ENCODE data around the gene TBC1D22B. TPM values are rescaled to one million over a fixed set of nuclear protein-coding genes. Genes with fewer than 3 reads are reported as not detected.

The TBC1D22B gene
- total RNA-seq, 1 experiment from 2014 or later, result 12.9 TPM

DNA sequence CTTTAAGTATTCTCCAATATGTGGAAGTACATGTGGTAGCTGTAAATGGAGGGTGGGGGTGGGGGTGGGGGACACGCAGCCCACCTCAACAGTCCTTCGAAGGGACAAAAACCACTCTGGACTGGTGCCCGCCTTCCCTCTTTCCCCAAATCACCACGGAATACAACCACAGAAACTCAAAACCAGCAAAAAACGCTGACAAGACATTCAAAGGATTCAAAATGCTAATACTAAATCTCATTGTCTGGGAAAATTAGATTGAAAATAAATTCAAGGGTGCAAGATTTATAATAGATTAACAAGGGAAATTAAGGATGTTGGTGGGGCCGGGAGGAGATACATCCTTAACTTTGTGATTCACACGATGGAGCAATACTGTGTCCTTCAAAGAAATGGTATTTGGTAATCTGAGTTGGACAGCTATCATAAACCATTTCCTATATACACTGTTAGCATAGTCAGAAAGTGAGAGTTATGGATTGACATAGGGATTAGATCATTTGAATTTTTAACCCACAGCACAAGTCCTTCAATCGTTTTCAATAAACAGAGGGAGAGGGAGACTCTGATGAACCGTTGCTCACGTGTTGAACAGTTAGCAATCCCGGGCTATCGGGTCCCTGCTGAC lies 766 bp upstream of the TBC1D22B start:
- Mint-ChIP-seq H3K4me3 (peak overlapping the region; percentile 99), H3K9me3 (no peaks in the 10 kb centered on the region), H3K36me3 (ENCODE audit: insufficient read depth in 1 of 3, low read depth in 3 of 3) (peaks cover 0 to 3% (median 2%) of the 10 kb centered on the region in 3 experiments; a peak in 3 of 7 replicates), H3K27me3 (ENCODE audit: low read depth) (peaks cover 14% of the 10 kb centered on the region), H3K27ac (no peak overlapping the region), H3K4me1 (peaks cover 25 to 30% of the 10 kb centered on the region in 2 experiments)
- Histone ChIP-seq H3K23ac (ENCODE audit: insufficient read length, low read depth, low read length) (no peak overlapping the region), H2BK120ac (ENCODE audit: low read depth, low read length, poor library complexity, severe bottlenecking) (no peak overlapping the region), H4K8ac (replicated peaks; ENCODE audit: insufficient read length, low read depth, low read length) (no peak overlapping the region), H3K9me3 (ENCODE audit: control insufficient read depth, low read depth, low read length) (no peaks in the 10 kb centered on the region), H2BK5ac (ENCODE audit: insufficient read length, low read length) (no peak overlapping the region), H3K27ac (ENCODE audit: insufficient read length, low read depth, low read length) (no peak overlapping the region), H4K91ac (ENCODE audit: insufficient read length, low read depth, low read length) (no peak overlapping the region), H3K4ac (ENCODE audit: low read depth, low read length) (no peak overlapping the region), H4K5ac (ENCODE audit: insufficient read length, low read depth, low read length) (no peak overlapping the region), H4K20me1 (ENCODE audit: control insufficient read depth, insufficient read depth, insufficient read length) (no peaks in the 10 kb centered on the region), H3K9ac (ENCODE audit: extremely low read depth, insufficient read length, low read length) (peak overlapping the region; percentile 10), H2AFZ (ENCODE audit: low read length) (peak overlapping the region; percentile 24), H3K79me1 (ENCODE audit: insufficient read depth, low read depth, low read length, poor library complexity, severe bottlenecking) (no peaks in the 10 kb centered on the region), H2BK12ac (ENCODE audit: insufficient read length, low read depth, low read length) (no peak overlapping the region), H3K4me1 (ENCODE audit: insufficient read depth, low read length) (no peaks in the 10 kb centered on the region), H3K56ac (ENCODE audit: insufficient read length, low read depth, low read length) (no peak overlapping the region), H2BK20ac (ENCODE audit: low read depth, low read length, poor library complexity, severe bottlenecking) (no peak overlapping the region), H2BK15ac (ENCODE audit: low read depth, low read length) (no peak overlapping the region), H3K27me3 (ENCODE audit: insufficient read depth, low read length) (no peaks in the 10 kb centered on the region), H3K18ac (ENCODE audit: insufficient read length, low read depth, low read length) (no peak overlapping the region), H3K14ac (ENCODE audit: insufficient read depth, low read length) (no peak overlapping the region), H3K23me2 (ENCODE audit: insufficient read length, low read depth, low read length, poor library complexity, severe bottlenecking) (peaks cover 4% of the 10 kb centered on the region), H3K4me2 (ENCODE audit: insufficient read depth, insufficient read length, low read length) (peak overlapping the region; percentile 62), H3T11ph (ENCODE audit: low read length) (no peak overlapping the region), H3K79me2 (ENCODE audit: insufficient read depth, low read length) (peaks cover 7% of the 10 kb centered on the region; the same call in 1 of the 2 replicates), H2AK5ac (ENCODE audit: insufficient read length, low read length) (no peak overlapping the region)
- TF ChIP-seq, protein P1, sequence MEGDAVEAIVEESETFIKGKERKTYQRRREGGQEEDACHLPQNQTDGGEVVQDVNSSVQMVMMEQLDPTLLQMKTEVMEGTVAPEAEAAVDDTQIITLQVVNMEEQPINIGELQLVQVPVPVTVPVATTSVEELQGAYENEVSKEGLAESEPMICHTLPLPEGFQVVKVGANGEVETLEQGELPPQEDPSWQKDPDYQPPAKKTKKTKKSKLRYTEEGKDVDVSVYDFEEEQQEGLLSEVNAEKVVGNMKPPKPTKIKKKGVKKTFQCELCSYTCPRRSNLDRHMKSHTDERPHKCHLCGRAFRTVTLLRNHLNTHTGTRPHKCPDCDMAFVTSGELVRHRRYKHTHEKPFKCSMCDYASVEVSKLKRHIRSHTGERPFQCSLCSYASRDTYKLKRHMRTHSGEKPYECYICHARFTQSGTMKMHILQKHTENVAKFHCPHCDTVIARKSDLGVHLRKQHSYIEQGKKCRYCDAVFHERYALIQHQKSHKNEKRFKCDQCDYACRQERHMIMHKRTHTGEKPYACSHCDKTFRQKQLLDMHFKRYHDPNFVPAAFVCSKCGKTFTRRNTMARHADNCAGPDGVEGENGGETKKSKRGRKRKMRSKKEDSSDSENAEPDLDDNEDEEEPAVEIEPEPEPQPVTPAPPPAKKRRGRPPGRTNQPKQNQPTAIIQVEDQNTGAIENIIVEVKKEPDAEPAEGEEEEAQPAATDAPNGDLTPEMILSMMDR (conservative IDR thresholded peaks at IDR 0.05), result no peak
- no CpG with 5 or more reads among the region's 12 CpGs for WGBS (ENCODE audit: extremely low coverage, insufficient read length, low lambda C conversion rate)
- DNase-seq, result no peak
